H9 (cell line): ENCODE measurements around the gene RHBDD2. TPM values are rescaled to one million over a fixed set of nuclear protein-coding genes. Genes with fewer than 3 reads are reported as not detected.

Source experiments
- DNase-seq: peaks from one replicate; pipeline ENCODE4 v3.0.0-alpha.2; 2017
- H2AFZ ChIP-seq: one replicate; pipeline ENCODE4 v1.6.1; 2013; ENCODE audit warnings: mild to moderate bottlenecking, low read length, control low read depth, moderate library complexity
- H2AK5ac ChIP-seq: 2 replicates; pipeline ENCODE4 v1.6.1; 2013; ENCODE audit warnings: low read length, control low read depth, mixed read lengths; ENCODE audit not compliant: insufficient read length
- H2BK120ac ChIP-seq: one replicate; pipeline ENCODE4 v1.6.1; 2013; ENCODE audit warnings: low read depth, mild to moderate bottlenecking, low read length, control low read depth, inconsistent platforms; ENCODE audit not compliant: poor library complexity, severe bottlenecking
- H2BK12ac ChIP-seq: 2 replicates; pipeline ENCODE4 v1.6.1; 2013; ENCODE audit warnings: low read length, control low read depth, mixed read lengths, low read depth; ENCODE audit not compliant: insufficient read length
- H2BK15ac ChIP-seq: 2 replicates; pipeline ENCODE4 v1.6.1; 2013; ENCODE audit warnings: low read depth, low read length, control low read depth
- H2BK20ac ChIP-seq: one replicate; pipeline ENCODE4 v1.6.1; 2013; ENCODE audit warnings: low read depth, mild to moderate bottlenecking, low read length, control low read depth, inconsistent platforms; ENCODE audit not compliant: poor library complexity, severe bottlenecking
- H2BK5ac ChIP-seq: 2 replicates; pipeline ENCODE4 v1.6.1; 2013; ENCODE audit warnings: low read length, control low read depth, mixed read lengths; ENCODE audit not compliant: insufficient read length
- H3K14ac ChIP-seq: 2 replicates; pipeline ENCODE4 v1.6.1; 2013; ENCODE audit warnings: low read length, control low read depth; ENCODE audit not compliant: insufficient read depth
- H3K18ac ChIP-seq: 2 replicates; pipeline ENCODE4 v1.6.1; 2013; ENCODE audit warnings: low read depth, mild to moderate bottlenecking, mixed read lengths, low read length, control low read depth; ENCODE audit not compliant: insufficient read length
- H3K23ac ChIP-seq: 2 replicates; pipeline ENCODE4 v1.6.1; 2013; ENCODE audit warnings: low read length, control low read depth, mixed read lengths, low read depth; ENCODE audit not compliant: insufficient read length
- H3K23me2 ChIP-seq: 2 replicates; pipeline ENCODE4 v1.6.1; 2013; ENCODE audit warnings: low read depth, mild to moderate bottlenecking, mixed read lengths, low read length, control low read depth; ENCODE audit not compliant: insufficient read length, poor library complexity, severe bottlenecking
- H3K27ac ChIP-seq: 2 replicates; pipeline ENCODE4 v1.5.1; 2013; ENCODE audit warnings: low read length, control low read depth, mixed read lengths, low read depth; ENCODE audit not compliant: insufficient read length
- H3K27me3 ChIP-seq: 2 replicates; pipeline ENCODE4 v1.6.1; 2013; ENCODE audit warnings: low read length, control low read depth, inconsistent platforms; ENCODE audit not compliant: insufficient read depth
- H3K4ac ChIP-seq: 2 replicates; pipeline ENCODE4 v1.6.1; 2013; ENCODE audit warnings: low read depth, mild to moderate bottlenecking, control low read depth, inconsistent platforms, low read length, moderate library complexity
- H3K4me1 ChIP-seq: 2 replicates; pipeline ENCODE4 v1.6.1; 2013; ENCODE audit warnings: low read length, control low read depth, inconsistent platforms; ENCODE audit not compliant: insufficient read depth
- H3K4me2 ChIP-seq: 2 replicates; pipeline ENCODE4 v1.6.1; 2013; ENCODE audit warnings: low read length, control low read depth, mixed read lengths; ENCODE audit not compliant: insufficient read length, insufficient read depth
- H3K56ac ChIP-seq: 2 replicates; pipeline ENCODE4 v1.6.1; 2013; ENCODE audit warnings: low read depth, mild to moderate bottlenecking, mixed read lengths, low read length, control low read depth; ENCODE audit not compliant: insufficient read length
- H3K79me1 ChIP-seq: 2 replicates; pipeline ENCODE4 v1.6.1; 2013; ENCODE audit warnings: low read depth, mild to moderate bottlenecking, moderate library complexity, low read length, control low read depth, inconsistent platforms; ENCODE audit not compliant: insufficient read depth, poor library complexity, severe bottlenecking
- H3K79me2 ChIP-seq: 2 replicates; pipeline ENCODE4 v1.6.1; 2013; ENCODE audit warnings: low read length, control low read depth, inconsistent platforms; ENCODE audit not compliant: insufficient read depth
- H3K9ac ChIP-seq: 2 replicates; pipeline ENCODE4 v1.6.1; 2013; ENCODE audit warnings: low read length, control low read depth, mixed read lengths; ENCODE audit not compliant: insufficient read length; ENCODE audit errors: extremely low read depth
- H3K9me3 ChIP-seq: one replicate; pipeline ENCODE4 v1.6.1; 2013; ENCODE audit warnings: low read depth, low read length, inconsistent platforms; ENCODE audit not compliant: control insufficient read depth
- H3T11ph ChIP-seq: one replicate; pipeline ENCODE4 v1.6.1; 2013; ENCODE audit warnings: mild to moderate bottlenecking, low read length, control low read depth, inconsistent platforms
- H4K20me1 ChIP-seq: one replicate; pipeline ENCODE4 v1.6.1; 2013; ENCODE audit not compliant: control insufficient read depth, insufficient read length, insufficient read depth
- H4K5ac ChIP-seq: 2 replicates; pipeline ENCODE4 v1.6.1; 2013; ENCODE audit warnings: low read depth, mild to moderate bottlenecking, mixed read lengths, low read length, control low read depth; ENCODE audit not compliant: insufficient read length
- H4K8ac ChIP-seq: replicated peaks from 2 replicates; pipeline ENCODE4 v1.6.1; 2013; ENCODE audit warnings: low read length, control low read depth, mixed read lengths, low read depth; ENCODE audit not compliant: insufficient read length
- H4K91ac ChIP-seq: 2 replicates; pipeline ENCODE4 v1.6.1; 2013; ENCODE audit warnings: low read depth, mild to moderate bottlenecking, moderate library complexity, mixed read lengths, low read length, control low read depth; ENCODE audit not compliant: insufficient read length
- H3K27ac Mint-ChIP-seq, 3 experiments: 2 replicates in 2 of 3; 3 replicates in 1 of 3; pipeline ENCODE4 v1.8.0; 2020 to 2021; ENCODE audit warnings: mixed read lengths in 3 of 3, mild to moderate bottlenecking in 1 of 3, moderate library complexity in 1 of 3
- H3K27me3 Mint-ChIP-seq: 2 replicates; pipeline ENCODE4 v1.8.0; 2021; ENCODE audit warnings: low read depth, mild to moderate bottlenecking, moderate library complexity, mixed read lengths
- H3K36me3 Mint-ChIP-seq, 3 experiments: 2 replicates in 2 of 3; 3 replicates in 1 of 3; pipeline ENCODE4 v1.8.0; 2020 to 2021; ENCODE audit warnings: low read depth in 3 of 3, mixed read lengths in 3 of 3; ENCODE audit not compliant: insufficient read depth in 1 of 3
- H3K4me1 Mint-ChIP-seq, 2 experiments: 2 replicates each; pipeline ENCODE4 v1.8.0; 2020; ENCODE audit warnings: mixed read lengths in 2 of 2
- H3K4me3 Mint-ChIP-seq, 2 experiments: 2 replicates in 1 of 2; 3 replicates in 1 of 2; pipeline ENCODE4 v1.8.0; 2020 to 2021; ENCODE audit warnings: mild to moderate bottlenecking in 2 of 2, mixed read lengths in 2 of 2, moderate library complexity in 1 of 2
- H3K9me3 Mint-ChIP-seq, 2 experiments: 2 replicates in 1 of 2; 3 replicates in 1 of 2; pipeline ENCODE4 v1.8.0; 2020; ENCODE audit warnings: mild to moderate bottlenecking in 2 of 2, mixed read lengths in 2 of 2, moderate library complexity in 1 of 2
- WGBS: extraction: QIAGEN DNeasy Blood & Tissue Kit; methylation state at CpG from one replicate; pipeline ENCODE4 v1.1.7; 2013; ENCODE audit warnings: missing lambda C conversion rate, low lambda C conversion rate, mixed read lengths; ENCODE audit not compliant: insufficient read length; ENCODE audit errors: extremely low coverage; 5-methylcytosine and 5-hydroxymethylcytosine counted together
- total RNA-seq: library from RNA; stranded (reverse); gene quantifications from 2 replicates; pipeline ENCODE4 v1.2.1, GENCODE V29; 2021
- TF ChIP-seq, protein P1 (sequence below): fragments of 200-600 bp; sonication (generic); conservative IDR thresholded peaks from 3 replicates; pipeline ENCODE4 v1.8.0; 2021; ENCODE audit warnings: antibody characterized with exemption, mild to moderate bottlenecking

The RHBDD2 gene
- total RNA-seq, 1 experiment from 2014 or later: 30.0 TPM

DNA sequence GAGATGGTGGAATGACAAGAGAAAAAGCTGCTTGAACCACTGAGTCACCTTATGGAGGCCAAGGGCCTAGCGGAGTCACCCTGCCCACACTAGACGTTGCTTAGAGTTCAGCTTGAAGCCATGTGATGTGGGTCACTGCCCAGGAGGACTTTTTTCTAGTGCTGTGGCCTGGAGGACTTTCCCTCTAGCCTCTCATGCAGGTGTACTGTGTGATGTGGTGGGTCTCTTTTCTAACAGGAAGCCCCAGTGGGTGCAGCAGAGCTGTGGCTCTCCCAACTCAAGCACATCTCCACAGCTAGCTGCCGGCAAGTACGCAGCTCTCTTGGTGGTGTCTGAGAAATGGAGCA, 49.7 kb downstream of the RHBDD2 start:
- H3K23ac ChIP-seq: no peak overlapping the region
- no peak overlapping the region for H2AK5ac ChIP-seq
- H2BK15ac ChIP-seq: no peak overlapping the region
- no peak overlapping the region for H4K5ac ChIP-seq
- no peak overlapping the region for H4K91ac ChIP-seq
- H2BK20ac ChIP-seq: no peak overlapping the region
- no peak overlapping the region for H2BK12ac ChIP-seq
- no peak overlapping the region for H4K8ac ChIP-seq
- Mint-ChIP-seq H3K27ac (peak overlapping the region in 1 of 3 experiments; percentile 28; a peak in 2 of 7 replicates), H3K4me3 (no peak overlapping the region), H3K27me3 (no peaks in the 10 kb centered on the region), H3K36me3 (peaks cover 6 to 33% (median 25%) of the 10 kb centered on the region in 3 experiments; a peak in 6 of 7 replicates), H3K4me1 (peaks cover 0 to 4% of the 10 kb centered on the region in 2 experiments; a peak in 3 of 4 replicates), H3K9me3 (peaks cover 5 to 10% of the 10 kb centered on the region in 2 experiments)
- no peak overlapping the region for H2BK120ac ChIP-seq
- H3K14ac ChIP-seq: no peak overlapping the region
- no peak overlapping the region for H2BK5ac ChIP-seq
- H3K27ac ChIP-seq: no peak overlapping the region
- DNase-seq: no peak
- no peak overlapping the region for H3K4ac ChIP-seq
- H3T11ph ChIP-seq: no peak overlapping the region
- peaks cover 11% of the 10 kb centered on the region; the same call in 1 of the 2 replicates for H3K79me2 ChIP-seq
- H3K9me3 ChIP-seq: no peaks in the 10 kb centered on the region
- H3K4me2 ChIP-seq: no peak overlapping the region
- H3K4me1 ChIP-seq: no peaks in the 10 kb centered on the region
- H2AFZ ChIP-seq: no peak overlapping the region
- no peak overlapping the region for H3K18ac ChIP-seq
- H3K23me2 ChIP-seq: no peaks in the 10 kb centered on the region
- H3K56ac ChIP-seq: no peak overlapping the region
- no peak overlapping the region for H3K9ac ChIP-seq
- H3K27me3 ChIP-seq: no peaks in the 10 kb centered on the region
- TF ChIP-seq, protein P1, sequence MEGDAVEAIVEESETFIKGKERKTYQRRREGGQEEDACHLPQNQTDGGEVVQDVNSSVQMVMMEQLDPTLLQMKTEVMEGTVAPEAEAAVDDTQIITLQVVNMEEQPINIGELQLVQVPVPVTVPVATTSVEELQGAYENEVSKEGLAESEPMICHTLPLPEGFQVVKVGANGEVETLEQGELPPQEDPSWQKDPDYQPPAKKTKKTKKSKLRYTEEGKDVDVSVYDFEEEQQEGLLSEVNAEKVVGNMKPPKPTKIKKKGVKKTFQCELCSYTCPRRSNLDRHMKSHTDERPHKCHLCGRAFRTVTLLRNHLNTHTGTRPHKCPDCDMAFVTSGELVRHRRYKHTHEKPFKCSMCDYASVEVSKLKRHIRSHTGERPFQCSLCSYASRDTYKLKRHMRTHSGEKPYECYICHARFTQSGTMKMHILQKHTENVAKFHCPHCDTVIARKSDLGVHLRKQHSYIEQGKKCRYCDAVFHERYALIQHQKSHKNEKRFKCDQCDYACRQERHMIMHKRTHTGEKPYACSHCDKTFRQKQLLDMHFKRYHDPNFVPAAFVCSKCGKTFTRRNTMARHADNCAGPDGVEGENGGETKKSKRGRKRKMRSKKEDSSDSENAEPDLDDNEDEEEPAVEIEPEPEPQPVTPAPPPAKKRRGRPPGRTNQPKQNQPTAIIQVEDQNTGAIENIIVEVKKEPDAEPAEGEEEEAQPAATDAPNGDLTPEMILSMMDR: no peak
- H3K79me1 ChIP-seq: peaks cover 7% of the 10 kb centered on the region
- no peaks in the 10 kb centered on the region for H4K20me1 ChIP-seq
- WGBS: no CpG with 5 or more reads among the region's 4 CpGs
